ENCODE data around the gene CRACDL.

The CRACDL gene

DNA sequence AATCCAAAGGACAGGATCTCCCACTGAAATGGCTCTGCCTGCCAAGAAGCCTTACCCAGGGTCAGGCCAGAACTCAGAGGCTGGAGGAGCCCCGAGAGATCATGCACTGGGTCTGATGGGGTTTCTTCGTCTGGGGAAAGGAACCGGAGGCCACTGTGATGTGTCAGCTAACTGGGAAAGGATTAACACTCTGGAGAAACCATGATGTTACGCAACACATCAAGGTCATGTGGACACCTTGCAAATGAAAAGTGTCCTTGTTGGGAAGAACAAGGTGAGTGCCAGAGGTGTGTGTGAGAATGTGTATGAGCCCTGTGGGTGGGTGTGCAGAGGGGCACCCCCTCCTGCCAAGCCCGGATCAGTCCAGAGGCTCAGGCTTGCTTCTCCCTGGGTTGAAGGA, 86.9 kb downstream of the CRACDL start:
- no peak for DNase-seq

GRCh38 chr2:98847853-98848252, 88.2 kb downstream of the CRACDL start:
- DNase-seq = no peak

GRCh38 chr2:98846041-98846440, 90.0 kb downstream of the CRACDL start:
- DNase-seq = no peak

DNA sequence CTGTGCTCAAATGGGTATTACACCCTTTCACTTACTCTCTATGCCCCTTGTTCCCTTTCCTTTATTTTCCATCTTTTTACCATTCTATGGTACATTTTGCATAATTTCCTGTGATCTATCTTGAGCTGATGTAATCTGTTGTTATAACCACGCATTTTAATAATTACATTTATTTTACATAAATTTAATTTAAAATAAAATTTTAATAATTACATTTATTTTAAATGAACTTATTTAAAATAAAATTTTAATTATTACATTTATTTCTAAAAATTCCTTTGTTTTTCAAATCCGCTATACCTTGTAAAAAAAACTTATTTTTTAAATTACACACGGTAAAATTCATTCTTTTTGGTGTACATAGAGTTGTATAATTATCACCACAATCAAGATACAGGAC, 93.9 kb downstream of the CRACDL start:
- no peak for DNase-seq

DNA sequence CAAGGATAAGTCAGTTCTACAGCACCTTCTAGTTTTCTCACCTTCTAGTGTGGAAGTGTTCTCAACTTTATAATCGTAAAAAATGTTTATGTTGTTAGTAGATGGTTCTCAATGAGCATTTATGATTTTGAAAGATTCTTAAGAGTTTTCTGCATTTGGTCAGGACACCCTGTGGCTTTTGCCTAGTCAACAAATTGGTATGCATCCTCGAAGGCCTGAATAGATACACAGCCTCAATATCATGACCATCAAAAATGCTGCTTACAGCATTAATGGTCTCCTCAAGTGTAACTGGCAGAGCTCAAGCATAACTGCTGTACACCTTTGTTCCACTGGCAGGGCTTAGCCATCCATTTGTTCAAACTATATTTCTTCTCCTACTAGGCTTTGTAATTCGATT, 96.7 kb downstream of the CRACDL start:
- no peak for DNase-seq

DNA sequence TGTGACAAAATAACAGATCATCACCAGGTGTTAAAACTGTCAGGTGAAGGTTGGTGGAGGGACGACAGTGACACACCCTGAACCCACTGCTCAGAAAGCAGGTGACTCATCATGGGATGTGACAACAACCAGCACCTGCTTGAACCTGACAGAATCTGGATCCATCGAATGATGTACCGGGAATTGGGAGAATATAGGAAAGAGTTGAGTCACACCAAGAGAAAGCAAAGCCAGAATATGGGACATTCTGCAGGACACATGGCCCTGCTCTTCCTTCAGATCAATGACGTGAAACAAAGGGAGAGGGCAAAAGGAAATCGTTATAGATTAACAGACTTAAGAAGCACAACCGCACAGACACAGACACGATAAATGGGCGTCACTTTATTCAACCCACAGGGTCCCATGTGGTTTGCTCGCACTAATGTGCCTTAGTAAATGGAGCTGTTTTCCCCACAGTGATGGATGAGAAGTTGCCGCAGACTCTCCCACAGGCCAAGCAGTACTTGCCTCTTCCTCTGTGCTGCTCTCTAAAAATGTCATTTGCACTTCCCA, 100.1 kb downstream of the CRACDL start:
- peak; percentile 36 for DNase-seq

GRCh38 chr2:98833917-98834263, 102.1 kb downstream of the CRACDL start:
- DNase-seq = no peak

DNA sequence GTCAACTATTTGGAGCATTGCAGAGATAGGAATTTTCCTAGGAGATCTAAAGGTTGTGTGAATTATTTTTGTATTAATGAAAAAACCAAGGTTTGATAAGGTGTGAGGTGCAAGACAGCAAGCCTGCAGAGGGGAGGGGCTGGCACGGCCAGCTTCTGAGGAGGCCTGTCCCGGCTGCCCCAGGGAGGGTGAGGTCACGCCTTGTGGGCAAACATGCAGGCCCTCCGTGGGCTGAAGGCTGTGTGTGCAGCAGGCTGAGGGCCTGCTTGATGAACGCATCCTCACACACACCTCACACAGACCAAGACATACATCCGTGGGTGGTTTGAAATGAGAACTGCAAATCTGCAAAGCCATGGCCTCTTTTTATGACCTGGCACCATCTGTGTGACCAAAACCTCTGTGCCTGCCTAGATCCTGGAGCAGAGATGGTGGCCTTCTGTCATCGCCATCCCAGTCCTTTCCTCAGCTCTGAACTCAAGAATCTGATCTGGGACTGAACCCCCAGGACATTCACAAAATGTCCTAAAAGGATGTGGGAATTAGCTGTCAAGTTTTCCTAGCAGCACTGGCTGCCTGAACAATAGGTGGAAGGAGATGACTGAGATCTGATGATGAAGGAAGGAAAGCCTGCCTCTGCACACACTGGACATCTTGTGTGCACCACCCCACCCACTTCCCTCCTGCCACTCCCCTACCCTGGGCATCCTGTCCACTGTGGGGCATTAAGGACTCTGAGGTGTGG, 102.7 kb downstream of the CRACDL start:
- DNase-seq = no peak

GRCh38 chr2:98832172-98832571, 103.9 kb downstream of the CRACDL start:
- DNase-seq = no peak

GRCh38 chr2:98830571-98831145, 105.4 kb downstream of the CRACDL start:
- DNase-seq = no peak

DNA sequence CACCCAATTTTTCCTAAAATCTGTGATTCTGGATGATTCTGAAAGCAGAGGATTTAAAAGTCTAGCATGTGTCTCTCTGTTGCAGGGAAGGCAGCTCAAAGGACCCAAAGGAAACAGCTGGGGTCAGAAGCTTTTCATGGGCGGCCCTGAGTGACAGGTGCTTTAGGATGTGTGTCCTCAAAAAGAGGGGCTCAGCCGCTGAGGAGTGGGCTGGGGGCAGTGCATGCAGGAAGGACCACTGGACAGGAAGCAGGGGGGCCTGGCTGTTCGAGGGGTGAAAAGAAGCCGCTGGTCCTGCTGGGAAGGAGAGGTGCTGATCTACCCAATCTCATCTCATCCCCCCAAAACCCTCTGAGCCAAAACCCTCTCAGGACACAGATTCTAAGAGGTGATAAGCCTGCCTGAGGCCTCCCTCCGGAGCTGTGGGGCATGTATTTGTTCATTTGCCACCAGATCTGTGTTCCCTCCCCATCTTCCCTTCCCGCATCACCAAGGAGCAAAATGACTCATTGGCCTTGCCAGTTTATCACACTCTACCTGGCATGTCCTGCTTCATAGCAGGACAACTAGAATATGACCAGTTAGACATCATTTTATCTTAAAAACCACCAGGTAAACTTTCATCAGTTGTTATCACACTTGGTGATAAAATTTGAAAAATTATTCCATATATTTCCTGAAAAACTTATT, 106.3 kb downstream of the CRACDL start:
- DNase-seq = no peak

- DNase-seq = no peak
Measured at GRCh38 chr2:98828793-98829371, 107.1 kb downstream of the CRACDL start.

DNA sequence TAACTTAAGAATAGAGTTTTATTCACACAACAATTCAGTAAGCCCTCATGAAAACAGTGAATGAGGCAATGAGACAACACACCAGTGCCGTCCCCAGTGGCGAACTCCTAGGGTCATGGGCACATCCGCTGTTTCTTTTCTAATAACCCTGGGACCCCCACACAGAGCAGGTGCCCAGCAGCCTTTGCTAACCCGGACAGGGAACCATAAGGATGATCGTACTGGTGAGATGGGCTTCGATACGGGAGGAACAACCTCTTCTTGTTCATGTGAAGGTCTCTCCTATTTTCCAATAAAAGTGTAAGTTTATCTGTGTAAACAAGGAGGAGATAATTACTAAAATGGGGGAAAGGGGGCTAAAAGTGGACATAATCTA, 107.7 kb downstream of the CRACDL start:
- no peak for DNase-seq

- DNase-seq = no peak
Measured at GRCh38 chr2:98827625-98828368, 108.2 kb downstream of the CRACDL start.

DNA sequence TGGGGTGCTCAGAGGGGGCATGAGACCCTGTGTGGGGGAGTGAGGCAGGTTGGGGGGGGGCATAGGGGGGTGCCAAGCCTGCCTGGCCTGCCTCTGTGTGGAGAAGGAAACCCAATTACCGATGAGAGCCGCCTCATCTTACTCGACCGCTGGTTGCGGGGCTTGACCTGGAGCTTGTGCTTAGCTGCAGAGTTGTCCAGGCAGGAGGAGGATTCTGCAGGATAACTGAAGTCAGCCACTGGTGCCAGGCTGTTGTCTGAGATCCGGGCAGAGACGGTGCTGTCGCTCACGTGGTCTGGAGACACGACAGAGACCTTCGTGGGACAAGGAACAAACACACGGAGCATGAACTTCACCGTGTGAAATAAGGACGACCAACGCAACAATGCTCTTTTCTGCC, 109.2 kb downstream of the CRACDL start:
- no peak for DNase-seq

DNA sequence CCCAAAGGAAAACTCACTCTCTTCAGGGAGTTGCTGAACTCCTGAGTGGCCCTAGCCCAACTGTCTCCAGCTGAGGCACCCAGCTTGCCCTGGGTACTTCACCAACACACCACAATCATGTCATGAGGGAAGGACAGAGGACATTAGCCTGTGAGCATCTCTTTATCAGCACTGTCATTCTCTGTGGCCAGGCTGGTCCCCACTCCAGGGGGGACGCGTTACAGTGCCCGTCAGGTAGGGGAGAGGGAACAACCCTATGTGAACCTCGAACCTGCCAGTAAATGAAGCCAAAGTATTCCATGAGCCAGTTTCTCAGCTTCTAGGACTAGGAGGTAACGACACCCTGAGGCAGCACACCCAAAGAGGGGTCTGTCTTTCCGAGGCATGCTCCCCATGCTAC, 110.2 kb downstream of the CRACDL start:
- no peak for DNase-seq

DNA sequence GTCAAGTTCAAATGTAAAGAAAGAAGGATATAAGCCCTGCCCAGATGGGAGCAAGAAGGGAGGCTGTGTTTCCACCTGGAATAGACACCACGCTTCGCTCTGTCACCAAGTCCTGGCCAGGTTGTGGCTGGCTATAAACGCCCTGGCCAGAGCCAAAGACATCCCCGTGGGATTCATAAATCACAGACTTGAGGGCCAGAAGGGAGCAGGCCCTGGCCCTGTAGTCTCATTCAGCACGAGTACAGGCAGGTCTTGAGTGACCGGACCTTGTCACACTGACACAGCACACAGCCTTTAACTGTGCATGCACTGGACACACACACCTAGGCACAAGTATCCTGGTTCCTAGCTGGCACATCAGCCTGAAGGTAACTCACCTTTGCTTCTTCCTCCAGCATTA, 110.6 kb downstream of the CRACDL start:
- no peak for DNase-seq

DNA sequence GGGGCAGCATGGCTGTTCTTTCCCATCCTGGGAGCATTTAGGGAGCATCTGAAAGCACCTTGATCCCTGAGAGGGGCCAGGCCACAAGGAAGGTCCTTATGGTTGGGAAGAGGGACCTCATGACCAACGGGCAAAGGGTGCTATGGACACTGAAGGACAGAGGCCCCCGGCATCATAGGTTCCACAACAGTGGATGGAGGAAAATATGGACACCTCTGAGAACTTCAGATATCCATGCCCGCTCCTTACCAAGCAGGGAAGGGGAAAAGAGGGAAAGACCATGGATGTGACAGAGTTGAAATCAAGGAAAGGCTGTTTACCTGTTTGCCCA, 111.0 kb downstream of the CRACDL start:
- no peak for DNase-seq

- DNase-seq = no peak
Measured at GRCh38 chr2:98824256-98825019, 111.6 kb downstream of the CRACDL start.

DNA sequence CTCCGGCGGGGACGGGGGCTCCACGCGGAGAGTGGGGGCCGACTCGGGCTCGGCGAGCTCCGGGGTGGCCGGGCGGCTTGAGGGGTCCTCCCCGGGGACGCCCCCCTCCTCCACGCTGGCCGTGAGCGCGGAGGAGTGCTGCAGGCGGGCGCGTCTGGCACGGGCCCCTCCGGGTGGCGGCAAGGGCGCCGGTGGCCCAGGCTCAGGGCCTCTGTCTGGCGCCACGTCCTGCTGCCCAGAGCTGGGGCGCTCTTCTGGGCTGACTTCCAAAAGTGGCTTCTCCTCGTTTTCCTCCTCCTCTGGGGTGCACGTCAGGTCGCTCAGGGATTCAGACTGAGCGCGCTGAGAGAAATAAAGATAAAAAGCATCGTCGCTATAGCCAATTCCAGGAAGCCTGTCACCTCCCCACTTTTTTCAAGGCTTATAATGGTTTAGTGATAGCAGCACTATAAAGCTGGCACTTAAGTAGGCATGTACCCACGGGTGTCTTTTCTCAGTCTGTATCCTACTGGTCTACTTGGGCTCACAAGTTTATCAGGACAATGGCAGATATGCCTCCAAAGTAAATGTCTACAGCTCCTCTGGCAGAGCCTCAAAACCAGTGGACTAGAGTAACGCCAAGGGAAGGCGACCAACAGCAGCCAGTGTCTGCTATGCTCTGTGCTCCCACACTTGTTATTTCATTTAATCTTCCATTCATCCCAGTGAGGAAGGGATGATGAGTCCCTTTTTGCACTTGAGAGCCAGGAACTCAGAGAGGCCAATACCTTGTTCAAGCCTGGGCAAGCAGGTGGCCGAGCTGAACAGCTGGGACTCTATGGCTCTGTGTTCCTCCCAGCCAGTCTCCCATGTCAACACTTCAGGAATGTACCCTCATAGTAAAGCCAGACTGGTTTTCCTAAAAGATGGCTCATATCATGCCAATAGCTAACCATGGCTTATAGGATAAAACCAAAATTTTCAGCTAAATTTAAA, 112.5 kb downstream of the CRACDL start:
- DNase-seq = no peak
